Measurements from ENCODE around the gene HSPBP1. TPM values are rescaled to one million over a fixed set of nuclear protein-coding genes. Genes with fewer than 3 reads are reported as not detected.
"Not testable (repeated sequence)": the region's sequence is repeated elsewhere in the genome, so short reads cannot be mapped to it uniquely, and the experiment has no call there.

HSPBP1 gene
- total RNA-seq, 1 experiment from 2014 or later = 39.3 TPM

GRCh38 chr19:55230780-55231179 lies 49.1 kb downstream of the HSPBP1 start:
- Histone ChIP-seq H3K4me1 (no peaks in the 10 kb centered on the region), H3K27me3 (no peaks in the 10 kb centered on the region), H3K9me3 (replicated peaks) (no peaks in the 10 kb centered on the region), H3K27ac (no peak overlapping the region), H3K4me3 (no peak overlapping the region), H3K36me3 (peaks cover 14% of the 10 kb centered on the region)
- DNase-seq = no peak

DNA sequence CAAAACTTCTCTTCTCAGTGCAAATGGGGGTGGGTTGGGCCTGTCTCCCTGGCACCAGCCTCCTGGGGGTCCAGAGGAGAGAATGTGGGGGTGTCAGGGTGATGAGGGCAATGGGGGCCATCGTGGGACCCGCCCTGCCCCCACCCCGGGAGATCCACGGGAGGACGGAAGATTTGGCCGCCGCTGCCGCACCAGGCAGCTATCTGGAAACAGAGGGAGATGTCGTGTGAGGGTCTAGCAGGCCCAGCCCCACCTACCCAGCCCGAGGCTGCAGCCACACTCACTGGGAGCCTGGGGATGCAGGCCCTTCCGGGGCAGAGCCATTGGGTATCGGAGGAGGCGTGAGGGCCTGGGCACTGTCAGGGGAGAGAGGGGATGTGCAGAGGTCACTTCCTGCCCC lies 49.6 kb downstream of the HSPBP1 start:
- no peaks in the 10 kb centered on the region for H3K27me3 ChIP-seq
- H3K36me3 ChIP-seq = peaks cover 14% of the 10 kb centered on the region
- no peaks in the 10 kb centered on the region for H3K4me1 ChIP-seq
- H3K9me3 ChIP-seq (replicated peaks) = no peaks in the 10 kb centered on the region
- H3K27ac ChIP-seq = no peak overlapping the region
- H3K4me3 ChIP-seq = no peak overlapping the region
- no peak for DNase-seq

GRCh38 chr19:55229789-55230182 lies 50.1 kb downstream of the HSPBP1 start:
- no peak overlapping the region for H3K4me3 ChIP-seq
- H3K4me1 ChIP-seq = no peaks in the 10 kb centered on the region
- DNase-seq = no peak
- H3K27me3 ChIP-seq = no peaks in the 10 kb centered on the region
- peaks cover 14% of the 10 kb centered on the region for H3K36me3 ChIP-seq
- no peaks in the 10 kb centered on the region for H3K9me3 ChIP-seq (replicated peaks)
- no peak overlapping the region for H3K27ac ChIP-seq

DNA sequence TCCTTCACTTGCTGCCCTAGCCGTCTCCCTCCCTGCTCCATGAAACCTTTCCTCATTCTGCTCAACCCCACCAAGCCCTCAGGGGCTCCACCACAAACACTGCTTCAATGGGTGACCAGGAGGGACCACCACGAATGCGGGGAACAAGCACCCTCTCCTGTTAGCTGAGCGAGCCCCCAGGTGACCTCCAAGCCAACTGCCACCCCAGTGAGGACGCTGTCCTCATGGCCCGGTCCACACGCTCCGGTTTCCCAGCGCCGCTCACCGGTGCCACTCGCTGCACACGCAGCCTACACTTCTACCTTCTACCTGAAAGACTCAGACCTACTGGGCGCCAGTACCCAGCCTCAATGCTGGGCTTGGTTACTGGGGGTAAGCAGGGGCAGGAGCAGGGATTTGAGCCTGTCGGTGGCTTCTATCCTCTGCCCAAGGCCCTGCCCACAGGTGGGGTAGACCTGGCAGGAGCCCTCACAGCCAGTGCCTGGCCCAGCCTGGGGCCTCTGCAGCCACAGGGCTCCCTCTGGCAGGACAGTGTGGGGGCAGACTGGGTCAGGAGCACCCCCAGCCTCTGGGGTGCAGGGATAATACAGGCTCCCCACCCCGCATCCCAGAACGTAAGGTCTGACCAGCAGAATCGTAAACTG lies 50.6 kb downstream of the HSPBP1 start:
- Histone ChIP-seq H3K27me3 (no peaks in the 10 kb centered on the region), H3K4me3 (no peak overlapping the region), H3K4me1 (no peaks in the 10 kb centered on the region), H3K27ac (no peak overlapping the region), H3K36me3 (peaks cover 14% of the 10 kb centered on the region), H3K9me3 (replicated peaks) (no peaks in the 10 kb centered on the region)
- DNase-seq = no peak

DNA sequence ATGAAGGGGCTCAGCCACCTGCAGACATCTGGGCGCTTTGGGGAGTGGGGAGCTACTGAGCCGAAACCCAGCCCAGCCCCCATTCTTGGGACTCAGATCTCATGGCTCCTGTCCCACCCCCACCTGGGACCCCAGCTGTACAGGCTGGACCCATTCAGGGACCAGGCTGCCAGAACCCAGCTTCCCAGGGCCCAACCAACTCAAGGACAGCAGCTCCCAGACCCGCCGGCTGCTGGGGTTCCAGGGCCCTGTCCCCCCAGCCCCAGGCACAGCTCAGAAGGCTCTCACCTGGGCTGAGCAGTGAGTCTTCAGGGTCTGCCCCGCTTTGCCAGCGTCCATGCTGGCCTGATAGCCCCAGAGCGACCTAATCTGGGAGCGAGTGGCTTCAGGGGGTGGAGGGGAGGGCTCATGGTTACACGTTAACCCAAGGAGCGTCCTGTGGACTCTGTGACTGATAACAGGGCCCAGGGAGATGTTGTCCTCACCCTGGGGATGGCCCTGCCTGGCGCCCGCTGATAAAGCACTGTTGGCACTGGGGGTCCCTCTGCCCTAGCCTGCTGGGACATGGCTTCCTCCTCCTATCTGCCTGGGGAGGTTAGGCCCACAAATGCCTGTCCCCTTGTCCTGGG lies 51.4 kb downstream of the HSPBP1 start, which contains the start of gene TMEM86B:
TSS of gene TMEM86B (minus strand) at position 361 of the 629 bp plus-strand sequence. CDS start at position 339, 22 bp downstream.
- Histone ChIP-seq H3K36me3 (peaks cover 10% of the 10 kb centered on the region), H3K4me1 (no peaks in the 10 kb centered on the region), H3K9me3 (replicated peaks) (no peaks in the 10 kb centered on the region), H3K4me3 (no peak within 1 kb of the TSS), H3K27ac (no peak within 1 kb of the TSS), H3K27me3 (no peaks in the 10 kb centered on the region)
- no peak for DNase-seq

- no peaks in the 10 kb centered on the region for H3K4me1 ChIP-seq
- DNase-seq = no peak
- H3K27me3 ChIP-seq = no peaks in the 10 kb centered on the region
- peaks cover 10% of the 10 kb centered on the region; the same call in 1 of the 2 replicates for H3K36me3 ChIP-seq
- H3K27ac ChIP-seq = no peak overlapping the region
- H3K9me3 ChIP-seq (replicated peaks) = no peaks in the 10 kb centered on the region
- H3K4me3 ChIP-seq = no peak overlapping the region
Observed at GRCh38 chr19:55228015-55228391, 51.9 kb downstream of the HSPBP1 start.

- H3K27ac ChIP-seq = no peak overlapping the region
- DNase-seq = no peak
- H3K36me3 ChIP-seq = peaks cover 5% of the 10 kb centered on the region; the same call in 1 of the 2 replicates
Observed at GRCh38 chr19:55227241-55228014, 52.5 kb downstream of the HSPBP1 start.

GRCh38 chr19:55226788-55227187 lies 53.1 kb downstream of the HSPBP1 start:
- Histone ChIP-seq H3K9me3 (replicated peaks) (no peaks in the 10 kb centered on the region), H3K36me3 (peaks cover 5% of the 10 kb centered on the region; the same call in 1 of the 2 replicates), H3K4me1 (no peaks in the 10 kb centered on the region), H3K27ac (no peak overlapping the region), H3K27me3 (no peaks in the 10 kb centered on the region), H3K4me3 (no peak overlapping the region)
- DNase-seq = no peak

More at GRCh38 chr19:55227241-55228014, 52.5 kb downstream of the HSPBP1 start:
- Histone ChIP-seq H3K4me3 (no peak overlapping the region), H3K9me3 (replicated peaks) (no peaks in the 10 kb centered on the region), H3K27me3 (no peaks in the 10 kb centered on the region), H3K4me1 (no peaks in the 10 kb centered on the region)

GRCh38 chr19:55226273-55226672 lies 53.6 kb downstream of the HSPBP1 start:
- H3K4me3 ChIP-seq = no peak overlapping the region
- no peaks in the 10 kb centered on the region for H3K9me3 ChIP-seq (replicated peaks)
- H3K27me3 ChIP-seq = no peaks in the 10 kb centered on the region
- DNase-seq = no peak
- no peak overlapping the region for H3K27ac ChIP-seq
- no peaks in the 10 kb centered on the region for H3K4me1 ChIP-seq
- peaks cover 5% of the 10 kb centered on the region; the same call in 1 of the 2 replicates for H3K36me3 ChIP-seq

DNA sequence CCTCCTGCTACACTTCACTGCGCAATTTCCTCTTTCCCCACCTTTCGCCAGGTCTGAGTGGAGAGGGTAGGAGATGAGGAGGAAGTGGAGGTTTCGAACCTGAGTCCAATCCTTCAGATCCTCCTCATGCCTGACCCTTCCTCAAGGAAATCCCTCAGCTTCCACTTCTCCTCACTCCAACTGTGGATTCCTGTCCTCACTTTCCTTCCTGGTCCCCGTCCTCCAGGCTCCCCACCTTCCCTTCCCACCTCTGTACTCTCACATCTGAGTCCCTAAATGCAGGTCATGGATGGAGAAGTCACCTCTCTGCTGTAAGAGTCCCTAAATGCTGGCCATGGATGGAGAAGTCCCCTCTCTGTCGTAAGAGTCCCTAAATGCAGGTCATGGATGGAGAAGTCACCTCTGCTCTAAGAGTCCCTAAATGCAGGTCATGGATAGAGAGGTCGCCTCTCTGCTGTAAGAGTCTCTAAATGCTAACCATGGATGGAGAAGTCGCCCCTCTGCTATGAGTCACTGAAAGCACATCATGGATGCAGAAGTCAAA lies 54.4 kb downstream of the HSPBP1 start:
- DNase-seq = no peak
- Histone ChIP-seq H3K36me3 (peaks cover 2% of the 10 kb centered on the region; the same call in 1 of the 2 replicates), H3K27ac (no peak overlapping the region), H3K4me3 (no peak overlapping the region), H3K4me1 (no peaks in the 10 kb centered on the region), H3K9me3 (replicated peaks) (no peaks in the 10 kb centered on the region), H3K27me3 (no peaks in the 10 kb centered on the region)

- not testable (repeated sequence) for H3K4me1 ChIP-seq; H3K4me3 ChIP-seq; H3K9me3 ChIP-seq (replicated peaks); H3K27me3 ChIP-seq; H3K36me3 ChIP-seq; DNase-seq; H3K27ac ChIP-seq
Observed at GRCh38 chr19:55224679-55225414, 55.1 kb downstream of the HSPBP1 start.

DNA sequence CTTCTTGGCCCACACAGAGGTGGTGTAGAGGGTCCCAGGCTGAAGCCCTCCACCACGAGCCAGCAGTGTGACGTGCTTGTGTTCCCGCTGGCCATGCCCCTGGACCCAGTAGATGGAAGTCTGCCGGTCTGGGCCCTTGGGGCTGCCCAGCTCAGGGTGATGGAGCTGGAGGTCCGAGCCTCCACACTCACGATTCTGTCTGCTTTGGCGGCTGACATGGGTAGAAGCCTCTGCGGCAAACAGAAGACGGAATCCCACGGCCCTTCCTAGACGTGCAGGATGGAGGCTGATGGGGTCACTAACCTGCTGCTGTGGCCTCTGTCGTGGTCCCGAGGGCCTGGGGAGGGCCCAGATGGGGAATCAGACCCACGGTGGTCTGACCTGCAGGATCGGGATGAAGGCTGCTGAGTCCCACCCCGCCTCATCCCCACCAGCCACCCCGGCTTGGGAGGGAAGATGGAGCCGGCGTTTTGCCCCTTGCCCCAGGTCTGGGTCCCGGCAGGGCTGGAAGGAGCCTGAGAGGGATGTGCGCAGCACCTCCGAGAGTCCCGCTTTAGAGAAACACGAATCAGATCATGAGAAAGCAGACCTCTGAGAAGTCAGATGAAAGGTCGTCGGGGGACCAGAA lies 55.8 kb downstream of the HSPBP1 start:
- Histone ChIP-seq H3K36me3 (no peaks in the 10 kb centered on the region; the same call in 1 of the 2 replicates), H3K4me3 (no peak overlapping the region), H3K4me1 (no peaks in the 10 kb centered on the region), H3K9me3 (replicated peaks) (no peaks in the 10 kb centered on the region), H3K27ac (no peak overlapping the region), H3K27me3 (no peaks in the 10 kb centered on the region)
- no peak for DNase-seq

DNA sequence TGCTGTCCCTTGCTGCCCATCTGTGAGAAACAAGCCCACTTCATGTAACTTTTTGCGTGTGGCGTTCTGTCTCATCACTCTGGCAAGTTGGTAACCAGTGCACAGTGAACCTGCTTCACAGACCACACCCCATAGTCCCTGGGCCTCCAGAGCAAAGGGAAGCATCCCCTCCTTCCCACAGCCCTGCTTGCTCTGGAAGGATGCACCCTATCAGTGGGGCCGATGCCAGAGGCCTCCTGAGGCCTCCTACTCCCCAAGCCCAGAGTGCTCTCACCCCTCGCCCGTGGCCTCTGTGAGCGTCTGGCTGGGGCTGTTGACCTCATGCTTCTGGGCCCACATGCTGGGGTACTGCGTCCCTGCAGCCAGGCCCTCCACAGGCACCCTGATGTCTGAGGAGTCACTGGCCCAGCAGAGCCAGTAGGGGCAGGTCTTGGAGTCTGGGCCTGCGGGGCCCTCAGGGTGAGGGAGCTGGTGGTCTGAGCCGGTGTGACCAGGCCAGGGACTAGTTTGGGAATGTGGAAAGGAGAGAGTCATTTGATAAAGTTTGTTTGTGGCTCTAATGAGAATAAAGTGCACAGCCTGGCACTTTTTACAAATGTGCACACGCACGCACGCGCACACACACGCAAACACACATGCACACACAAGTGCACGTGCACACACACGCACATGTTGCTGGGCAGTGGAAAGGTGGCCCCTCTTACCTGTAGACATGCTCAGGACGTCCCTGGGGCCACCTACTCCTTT lies 56.4 kb downstream of the HSPBP1 start:
- H3K27me3 ChIP-seq = no peaks in the 10 kb centered on the region
- H3K4me3 ChIP-seq = no peak overlapping the region
- DNase-seq = no peak
- H3K36me3 ChIP-seq = no peaks in the 10 kb centered on the region; the same call in 1 of the 2 replicates
- no peak overlapping the region for H3K27ac ChIP-seq
- no peaks in the 10 kb centered on the region for H3K4me1 ChIP-seq
- no peaks in the 10 kb centered on the region for H3K9me3 ChIP-seq (replicated peaks)

All from SJCRH30 (cell line).